ENCODE measurements around the gene SERPINB8.

DNA sequence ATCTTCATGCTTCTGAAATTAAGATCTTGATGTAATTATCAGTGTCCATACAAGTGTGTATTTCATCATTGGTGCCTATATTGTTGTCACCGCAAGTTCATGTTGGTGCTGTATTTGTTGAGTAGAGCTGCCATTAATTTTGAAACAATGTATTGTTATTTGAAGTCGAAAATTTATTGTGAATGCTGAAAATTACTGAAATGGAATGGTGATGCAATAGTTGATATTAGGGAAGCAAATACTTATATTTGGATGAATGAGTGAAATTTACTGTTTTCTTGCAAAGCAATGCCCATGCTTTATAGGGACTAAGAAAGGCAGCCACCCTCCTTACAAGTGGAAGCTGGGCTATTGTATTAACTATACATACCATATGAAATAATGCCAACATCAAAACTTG, 41.6 kb downstream of the SERPINB8 start:
- TF ChIP-seq, protein P1, sequence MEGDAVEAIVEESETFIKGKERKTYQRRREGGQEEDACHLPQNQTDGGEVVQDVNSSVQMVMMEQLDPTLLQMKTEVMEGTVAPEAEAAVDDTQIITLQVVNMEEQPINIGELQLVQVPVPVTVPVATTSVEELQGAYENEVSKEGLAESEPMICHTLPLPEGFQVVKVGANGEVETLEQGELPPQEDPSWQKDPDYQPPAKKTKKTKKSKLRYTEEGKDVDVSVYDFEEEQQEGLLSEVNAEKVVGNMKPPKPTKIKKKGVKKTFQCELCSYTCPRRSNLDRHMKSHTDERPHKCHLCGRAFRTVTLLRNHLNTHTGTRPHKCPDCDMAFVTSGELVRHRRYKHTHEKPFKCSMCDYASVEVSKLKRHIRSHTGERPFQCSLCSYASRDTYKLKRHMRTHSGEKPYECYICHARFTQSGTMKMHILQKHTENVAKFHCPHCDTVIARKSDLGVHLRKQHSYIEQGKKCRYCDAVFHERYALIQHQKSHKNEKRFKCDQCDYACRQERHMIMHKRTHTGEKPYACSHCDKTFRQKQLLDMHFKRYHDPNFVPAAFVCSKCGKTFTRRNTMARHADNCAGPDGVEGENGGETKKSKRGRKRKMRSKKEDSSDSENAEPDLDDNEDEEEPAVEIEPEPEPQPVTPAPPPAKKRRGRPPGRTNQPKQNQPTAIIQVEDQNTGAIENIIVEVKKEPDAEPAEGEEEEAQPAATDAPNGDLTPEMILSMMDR (IDR thresholded peaks at IDR 0.05; ENCODE audit: insufficient read depth, low read depth, low read length): no peak
- no peak for TF ChIP-seq EZH2 (IDR thresholded peaks at IDR 0.05; ENCODE audit: insufficient read depth, low read length)
